Adipocyte (in vitro differentiated cells): Measurements from ENCODE around the gene ADAMTS9.

Source experiments
- DNase-seq: peaks from one replicate; pipeline ENCODE4 v3.0.0-alpha.2; 2015; ENCODE audit warnings: low read depth
- H3K27me3 ChIP-seq: replicated peaks from 2 replicates; pipeline ENCODE4 v1.7.0; 2013; ENCODE audit warnings: mild to moderate bottlenecking, low read length, moderate library complexity; ENCODE audit not compliant: control insufficient read depth, insufficient read depth
- H3K36me3 ChIP-seq: 2 replicates; pipeline ENCODE4 v1.7.0; 2013; ENCODE audit warnings: low read length, mild to moderate bottlenecking, moderate library complexity; ENCODE audit not compliant: control insufficient read depth, insufficient read depth, severe bottlenecking
- H3K4me1 ChIP-seq: 2 replicates; pipeline ENCODE4 v1.7.0; 2013; ENCODE audit warnings: mild to moderate bottlenecking, low read length, moderate library complexity; ENCODE audit not compliant: control insufficient read depth, insufficient read depth
- H3K4me3 ChIP-seq: 2 replicates; pipeline ENCODE4 v1.7.0; 2013; ENCODE audit warnings: mild to moderate bottlenecking, low read length, moderate library complexity
- H3K9ac ChIP-seq: 2 replicates; pipeline ENCODE4 v1.7.0; 2013; ENCODE audit warnings: mild to moderate bottlenecking, low read length, moderate library complexity
- H3K9me3 ChIP-seq: 2 replicates; pipeline ENCODE4 v1.7.0; 2013; ENCODE audit warnings: mild to moderate bottlenecking, low read length, moderate library complexity; ENCODE audit not compliant: control insufficient read depth

The ADAMTS9 gene, protein sequence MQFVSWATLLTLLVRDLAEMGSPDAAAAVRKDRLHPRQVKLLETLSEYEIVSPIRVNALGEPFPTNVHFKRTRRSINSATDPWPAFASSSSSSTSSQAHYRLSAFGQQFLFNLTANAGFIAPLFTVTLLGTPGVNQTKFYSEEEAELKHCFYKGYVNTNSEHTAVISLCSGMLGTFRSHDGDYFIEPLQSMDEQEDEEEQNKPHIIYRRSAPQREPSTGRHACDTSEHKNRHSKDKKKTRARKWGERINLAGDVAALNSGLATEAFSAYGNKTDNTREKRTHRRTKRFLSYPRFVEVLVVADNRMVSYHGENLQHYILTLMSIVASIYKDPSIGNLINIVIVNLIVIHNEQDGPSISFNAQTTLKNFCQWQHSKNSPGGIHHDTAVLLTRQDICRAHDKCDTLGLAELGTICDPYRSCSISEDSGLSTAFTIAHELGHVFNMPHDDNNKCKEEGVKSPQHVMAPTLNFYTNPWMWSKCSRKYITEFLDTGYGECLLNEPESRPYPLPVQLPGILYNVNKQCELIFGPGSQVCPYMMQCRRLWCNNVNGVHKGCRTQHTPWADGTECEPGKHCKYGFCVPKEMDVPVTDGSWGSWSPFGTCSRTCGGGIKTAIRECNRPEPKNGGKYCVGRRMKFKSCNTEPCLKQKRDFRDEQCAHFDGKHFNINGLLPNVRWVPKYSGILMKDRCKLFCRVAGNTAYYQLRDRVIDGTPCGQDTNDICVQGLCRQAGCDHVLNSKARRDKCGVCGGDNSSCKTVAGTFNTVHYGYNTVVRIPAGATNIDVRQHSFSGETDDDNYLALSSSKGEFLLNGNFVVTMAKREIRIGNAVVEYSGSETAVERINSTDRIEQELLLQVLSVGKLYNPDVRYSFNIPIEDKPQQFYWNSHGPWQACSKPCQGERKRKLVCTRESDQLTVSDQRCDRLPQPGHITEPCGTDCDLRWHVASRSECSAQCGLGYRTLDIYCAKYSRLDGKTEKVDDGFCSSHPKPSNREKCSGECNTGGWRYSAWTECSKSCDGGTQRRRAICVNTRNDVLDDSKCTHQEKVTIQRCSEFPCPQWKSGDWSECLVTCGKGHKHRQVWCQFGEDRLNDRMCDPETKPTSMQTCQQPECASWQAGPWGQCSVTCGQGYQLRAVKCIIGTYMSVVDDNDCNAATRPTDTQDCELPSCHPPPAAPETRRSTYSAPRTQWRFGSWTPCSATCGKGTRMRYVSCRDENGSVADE (N-terminal part only)

DNA sequence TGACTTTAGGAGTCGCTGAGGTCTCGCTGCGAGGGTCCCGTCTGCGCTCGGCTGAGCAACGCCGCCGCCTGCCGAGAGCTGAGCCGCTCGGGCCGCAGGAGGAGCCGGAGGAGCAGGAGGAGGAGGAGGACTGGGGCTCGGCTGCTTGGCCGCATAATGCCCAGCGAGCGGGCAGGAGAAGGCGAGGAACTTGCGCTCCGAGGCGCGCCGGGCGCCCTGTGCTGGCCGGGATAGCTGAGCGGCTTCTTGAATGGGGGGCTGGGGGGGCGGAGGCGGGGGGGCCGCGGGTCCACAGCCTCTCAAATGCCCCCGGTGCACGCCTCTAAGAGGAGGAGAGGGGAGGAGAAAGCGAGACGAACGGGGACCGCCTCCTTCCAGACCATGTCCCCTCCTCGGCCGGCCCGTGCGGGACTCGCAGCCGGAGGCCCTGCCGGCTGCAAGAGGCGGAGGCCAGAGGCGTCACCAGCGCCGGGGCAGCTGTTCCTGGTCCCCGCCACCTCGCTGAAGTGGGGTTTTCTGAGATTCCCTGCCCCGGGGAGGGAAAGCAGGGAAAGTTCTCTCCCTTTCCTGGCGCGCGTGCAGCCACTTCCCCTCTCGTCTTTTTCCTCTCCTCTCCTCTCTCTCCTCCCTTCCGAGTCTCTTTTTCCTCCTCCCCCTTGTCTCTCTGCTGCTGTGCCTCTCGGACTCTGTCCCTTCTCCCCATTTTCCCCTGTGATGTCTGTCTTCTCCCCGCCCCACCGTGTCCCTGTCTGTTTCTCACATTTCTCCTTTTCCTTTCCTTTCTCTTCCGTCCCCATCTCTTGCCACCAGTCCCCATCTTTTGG, at the start of gene ADAMTS9:
Gene ADAMTS9, minus strand, starts transcription at position 220 of the 824 bp plus-strand sequence. CDS start 343 bp downstream, outside the sequence.
- Histone ChIP-seq H3K4me1 (peaks cover 16% of the 10 kb centered on the region), H3K36me3 (no peaks in the 10 kb centered on the region), H3K4me3 (peak within 1 kb of the TSS; percentile 88), H3K9ac (peak within 1 kb of the TSS; percentile 91), H3K27me3 (no peaks in the 10 kb centered on the region), H3K9me3 (no peaks in the 10 kb centered on the region)
- DNase-seq = peak; percentile 91

DNA sequence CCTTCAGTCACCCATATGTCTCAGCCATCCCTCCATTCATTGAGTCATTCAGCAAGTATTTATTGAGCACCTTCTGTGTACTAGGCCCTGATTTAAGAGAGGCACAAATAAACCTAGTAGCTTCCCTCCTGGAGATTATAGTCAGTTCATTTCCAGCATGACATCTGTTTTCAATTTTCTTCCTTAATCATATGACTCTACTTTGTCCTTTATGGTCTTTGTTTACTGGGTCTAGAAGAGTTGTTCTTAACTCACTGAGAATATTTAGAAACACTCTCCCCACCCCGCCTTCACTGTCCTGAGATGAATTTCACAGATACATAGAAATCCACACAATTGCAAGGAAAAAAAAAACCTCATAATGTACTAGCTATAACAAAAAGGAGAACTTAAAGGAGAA, 44.8 kb upstream of the ADAMTS9 start:
- Histone ChIP-seq H3K9ac (no peak overlapping the region), H3K9me3 (no peaks in the 10 kb centered on the region), H3K36me3 (no peaks in the 10 kb centered on the region), H3K4me1 (no peaks in the 10 kb centered on the region), H3K27me3 (no peaks in the 10 kb centered on the region), H3K4me3 (no peak overlapping the region)
- DNase-seq = peak; percentile 73

DNA sequence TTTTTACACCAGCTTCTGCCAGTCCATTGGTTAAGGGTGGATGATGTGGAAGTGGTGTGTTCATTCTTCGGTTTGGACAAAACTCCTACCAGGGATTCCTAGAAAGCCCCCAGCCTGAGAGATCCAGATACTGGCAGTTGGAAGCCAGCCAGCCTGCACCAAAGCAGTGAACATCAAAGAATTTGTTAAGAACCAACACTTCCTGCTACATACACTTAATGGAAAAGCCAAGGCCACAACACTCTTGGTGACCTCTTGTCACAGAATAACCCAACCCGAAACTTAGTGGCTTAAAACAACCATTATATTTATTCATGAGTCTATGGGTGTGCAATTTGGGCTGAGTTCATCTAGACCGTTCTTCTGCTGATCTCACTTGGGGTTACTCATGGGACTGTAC, 42.9 kb upstream of the ADAMTS9 start:
- Histone ChIP-seq H3K9ac (no peak overlapping the region), H3K4me1 (no peaks in the 10 kb centered on the region), H3K9me3 (no peaks in the 10 kb centered on the region), H3K4me3 (no peak overlapping the region), H3K27me3 (no peaks in the 10 kb centered on the region), H3K36me3 (no peaks in the 10 kb centered on the region)
- DNase-seq = no peak

DNA sequence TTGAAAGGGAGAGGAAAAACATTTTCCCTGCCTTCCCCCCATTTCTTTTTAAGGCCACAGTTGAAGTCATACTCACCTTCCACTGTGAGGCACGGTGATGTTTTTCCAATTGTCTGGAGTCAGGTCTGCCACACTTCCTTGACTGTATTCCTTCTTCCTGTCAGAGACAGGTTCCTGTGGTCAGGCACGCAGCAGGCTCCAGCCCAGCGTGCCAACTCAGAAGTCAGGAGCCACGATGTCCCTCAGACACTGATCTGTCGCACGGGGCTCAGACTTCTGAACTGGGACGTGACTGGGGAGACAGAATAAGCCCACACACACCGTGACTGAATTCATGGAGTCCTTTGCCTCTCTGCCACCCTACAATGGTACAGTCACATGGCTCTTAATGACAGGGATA, 41.2 kb upstream of the ADAMTS9 start:
- no peak overlapping the region for H3K9ac ChIP-seq
- H3K4me3 ChIP-seq = no peak overlapping the region
- DNase-seq = no peak
- no peaks in the 10 kb centered on the region for H3K4me1 ChIP-seq
- no peaks in the 10 kb centered on the region for H3K36me3 ChIP-seq
- H3K9me3 ChIP-seq = no peaks in the 10 kb centered on the region
- H3K27me3 ChIP-seq = no peaks in the 10 kb centered on the region

DNA sequence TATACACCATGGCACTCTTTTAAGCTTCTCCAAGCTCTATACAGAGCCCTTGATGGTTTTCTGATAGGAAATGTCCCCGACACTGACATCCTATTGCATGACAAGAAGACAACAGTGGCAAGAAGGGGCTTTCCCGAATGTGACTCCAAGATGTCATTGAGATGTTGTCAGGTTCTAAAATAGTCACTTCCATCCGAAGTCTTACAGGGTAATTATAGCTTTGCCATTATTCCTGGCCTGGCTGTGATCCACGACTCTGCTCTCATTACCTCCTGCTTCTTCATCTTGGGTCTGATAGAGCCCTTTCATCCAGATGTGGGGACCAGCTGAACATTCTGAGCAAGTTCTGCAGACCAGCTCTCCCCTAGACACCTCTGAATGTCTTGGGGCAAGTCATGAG, 40.6 kb upstream of the ADAMTS9 start:
- Histone ChIP-seq H3K4me1 (no peaks in the 10 kb centered on the region), H3K4me3 (no peak overlapping the region), H3K9ac (no peak overlapping the region), H3K9me3 (no peaks in the 10 kb centered on the region), H3K36me3 (no peaks in the 10 kb centered on the region), H3K27me3 (no peaks in the 10 kb centered on the region)
- DNase-seq = no peak

DNA sequence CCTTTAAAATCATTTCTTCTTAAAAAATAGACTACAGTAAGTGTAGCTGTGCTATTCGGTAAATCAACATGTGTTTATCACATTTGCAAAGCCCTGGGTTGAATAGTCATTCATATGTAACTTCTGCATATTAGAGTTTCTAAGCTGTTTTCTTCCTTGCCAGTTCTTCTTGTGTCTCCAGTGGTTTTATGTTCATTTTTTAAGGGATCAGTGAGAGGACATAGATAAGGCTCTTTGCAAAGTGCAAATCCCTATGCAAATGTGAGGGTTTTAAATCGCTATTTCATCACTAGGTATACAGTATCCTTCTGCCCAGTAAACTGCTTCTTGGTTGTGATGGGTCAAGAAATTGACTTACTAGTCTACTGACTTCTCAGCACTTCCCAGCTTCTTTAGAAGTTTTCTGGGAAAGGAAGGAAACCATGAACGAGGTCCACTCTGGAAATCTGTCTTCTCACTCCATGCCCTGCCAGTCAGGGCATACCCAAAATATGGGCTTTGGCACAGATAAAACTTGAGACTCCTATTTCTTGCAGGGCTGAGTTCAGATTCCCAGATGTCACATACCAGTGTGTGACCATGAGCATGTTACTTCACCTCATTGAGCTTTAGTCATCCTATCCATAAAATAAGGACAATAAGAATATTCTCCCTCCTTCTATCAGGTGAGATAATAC, 38.8 kb upstream of the ADAMTS9 start:
- Histone ChIP-seq H3K9me3 (no peaks in the 10 kb centered on the region), H3K4me3 (no peak overlapping the region), H3K36me3 (no peaks in the 10 kb centered on the region), H3K9ac (no peak overlapping the region), H3K27me3 (no peaks in the 10 kb centered on the region), H3K4me1 (no peaks in the 10 kb centered on the region)
- DNase-seq = no peak

DNA sequence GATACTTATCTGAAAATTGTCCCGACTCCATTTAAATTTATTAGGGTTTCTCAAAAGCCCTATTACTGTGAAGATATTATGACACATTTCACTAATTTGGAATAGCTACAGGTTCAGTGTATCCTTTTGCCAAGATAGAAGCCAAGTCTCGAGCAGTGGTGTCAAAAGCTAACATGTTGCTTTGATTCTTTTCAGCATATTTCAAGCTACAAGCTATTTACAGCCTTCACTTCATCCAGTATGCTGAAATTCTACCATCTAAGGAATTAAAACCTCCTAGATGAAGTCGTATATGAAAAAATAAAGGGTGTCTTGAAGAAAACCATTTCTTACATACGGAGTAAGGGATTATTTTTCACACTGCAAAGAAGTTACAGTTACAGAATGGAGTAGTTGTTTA, 31.2 kb upstream of the ADAMTS9 start:
- Histone ChIP-seq H3K4me3 (no peak overlapping the region), H3K36me3 (no peaks in the 10 kb centered on the region), H3K4me1 (peaks cover 5% of the 10 kb centered on the region), H3K27me3 (no peaks in the 10 kb centered on the region), H3K9me3 (no peaks in the 10 kb centered on the region), H3K9ac (no peak overlapping the region)
- no peak for DNase-seq

DNA sequence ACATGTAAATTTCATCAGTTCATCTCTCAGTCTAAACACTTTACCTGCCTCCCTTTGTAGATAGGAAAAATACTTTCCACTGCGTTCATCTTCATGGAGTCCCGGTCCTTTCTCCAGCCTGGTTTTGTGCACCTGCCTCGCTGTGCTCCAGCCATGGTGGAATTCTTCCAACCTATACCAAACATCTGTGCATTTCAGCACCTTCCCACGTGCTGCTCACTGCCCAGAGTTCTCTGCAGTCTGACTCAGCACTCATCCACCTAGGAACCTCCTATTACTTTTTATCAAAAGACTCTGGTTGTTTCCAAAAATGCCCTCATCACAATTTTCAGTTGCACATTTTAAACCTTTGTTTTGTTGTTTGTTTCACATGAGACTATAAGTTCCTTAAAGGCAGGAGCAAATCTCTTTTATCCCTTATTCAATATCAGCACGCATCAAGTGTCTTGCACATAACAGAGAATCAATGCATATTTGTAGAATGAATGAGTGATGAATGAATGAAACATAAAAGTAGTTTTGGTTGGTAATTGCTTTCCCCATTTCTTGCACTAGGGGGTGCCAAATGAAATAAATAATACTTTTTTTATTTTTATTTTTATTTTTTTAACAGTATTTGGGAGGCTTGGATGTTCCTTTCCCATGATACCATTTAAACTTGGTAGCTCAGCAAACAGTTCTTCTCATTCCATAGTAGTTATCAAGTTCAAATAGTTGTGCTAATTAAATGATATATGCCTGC, 30.2 kb upstream of the ADAMTS9 start:
- Histone ChIP-seq H3K4me3 (no peak overlapping the region), H3K4me1 (peaks cover 5% of the 10 kb centered on the region), H3K9ac (no peak overlapping the region), H3K27me3 (no peaks in the 10 kb centered on the region), H3K9me3 (no peaks in the 10 kb centered on the region), H3K36me3 (no peaks in the 10 kb centered on the region)
- DNase-seq = peak; percentile 55

DNA sequence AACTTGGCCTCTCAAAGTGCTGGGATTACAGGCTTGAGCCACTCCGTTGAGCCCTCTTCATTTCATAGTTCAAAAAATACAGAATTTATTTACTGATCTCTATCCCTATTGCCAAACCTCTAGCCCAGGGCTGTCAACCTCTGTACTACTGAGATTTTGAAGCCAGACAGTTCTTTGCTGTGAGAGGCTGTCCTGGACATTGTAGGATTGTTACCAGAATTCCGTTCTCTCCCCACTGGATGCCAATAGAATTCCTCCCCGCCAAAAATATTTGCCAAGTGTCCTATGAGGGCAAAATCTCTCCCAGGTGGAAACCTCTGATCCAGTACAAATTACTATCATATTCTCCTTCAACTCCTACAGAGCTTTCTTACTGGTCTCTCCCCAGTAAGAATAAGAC, 29.6 kb upstream of the ADAMTS9 start:
- peaks cover 5% of the 10 kb centered on the region for H3K4me1 ChIP-seq
- no peak for DNase-seq

More for the DNA sequence above, 29.6 kb upstream of the ADAMTS9 start:
- H3K9ac ChIP-seq = no peak overlapping the region
- H3K4me3 ChIP-seq = no peak overlapping the region
- no peaks in the 10 kb centered on the region for H3K27me3 ChIP-seq
- H3K36me3 ChIP-seq = no peaks in the 10 kb centered on the region
- no peaks in the 10 kb centered on the region for H3K9me3 ChIP-seq
